ENCODE data around the gene CYP11A1. TPM values are rescaled to one million over a fixed set of nuclear protein-coding genes. Genes with fewer than 3 reads are reported as not detected.

Gene CYP11A1
- total and polyA plus RNA-seq, 2 donors (not counting 1 experiment from before 2014, with no cell fraction given) = not detected

GRCh38 chr15:74330861-74331408, 36.5 kb downstream of the CYP11A1 start:
- Histone ChIP-seq H3K4me3 (ENCODE audit: control extremely low read depth in 1 of 5, extremely low read depth in 1 of 5, insufficient read depth in 1 of 5, low read depth in 2 of 5, low read length in 4 of 5) (no peak overlapping the region), H3K79me2 (ENCODE audit: control insufficient read depth, insufficient read depth, low read length) (no peaks in the 10 kb centered on the region), H3K9me3 (ENCODE audit: control extremely low read depth in 1 of 3, control insufficient read depth in 2 of 3, insufficient read depth in 1 of 3, low read length in 2 of 3) (peaks cover 0 to 4% (median 0%) of the 10 kb centered on the region in 3 donors), H3K27ac (ENCODE audit: low read length in 2 of 2) (no peak overlapping the region), H4K20me1 (ENCODE audit: control insufficient read depth, insufficient read depth, low read length, poor library complexity, severe bottlenecking) (no peaks in the 10 kb centered on the region), H3K27me3 (replicated peaks in 1 of 4; ENCODE audit: control extremely low read depth in 1 of 4, control insufficient read depth in 3 of 4, insufficient read depth in 4 of 4, low read length in 3 of 4) (no peaks in the 10 kb centered on the region), H3K9ac (ENCODE audit: low read length) (no peak overlapping the region), H2AFZ (ENCODE audit: insufficient read depth, low read depth, low read length, poor library complexity, severe bottlenecking) (no peak overlapping the region), H3K36me3 (replicated peaks in 1 of 2; ENCODE audit: control extremely low read depth in 1 of 2, control insufficient read depth in 1 of 2, extremely low read depth in 1 of 2, insufficient read depth in 2 of 2, low read length in 1 of 2) (no peaks in the 10 kb centered on the region), H3K4me1 (ENCODE audit: control insufficient read depth in 2 of 2, insufficient read depth in 2 of 2, low read length in 2 of 2) (no peaks in the 10 kb centered on the region), H3K4me2 (replicated peaks; ENCODE audit: low read depth, low read length, poor library complexity, severe bottlenecking) (no peak overlapping the region)
- Mint-ChIP-seq H3K4me1 (peaks cover 2% of the 10 kb centered on the region), H3K27ac (no peak overlapping the region), H3K4me3 (no peak overlapping the region), H3K9me3 (ENCODE audit: insufficient read depth) (no peaks in the 10 kb centered on the region), H3K27me3 (no peaks in the 10 kb centered on the region)
- DNase-seq (no peak), ATAC-seq (ENCODE audit: low read depth) (no peak)
- CTCF ChIA-PET = interaction anchor here (1.1 kb wide), 1 partner anchor 9 kb away, joined by 3 read pairs; no protein-coding TSS in a partner anchor
- intact Hi-C loops (cut with micrococcal nuclease) = no loop called here
- POLR2A ChIA-PET = no interaction called here
- no peak for TF ChIP-seq EZH2 (IDR thresholded peaks at IDR 0.05; ENCODE audit: borderline replicate concordance, insufficient read depth, low read depth, low read length, poor library complexity, severe bottlenecking)
- TF ChIP-seq CTCF (IDR thresholded peaks at IDR 0.05) = no peak
- 89% methylated on average over 10 of the region's 11 CpGs for WGBS (ENCODE audit: insufficient coverage)

- intact Hi-C loops (cut with micrococcal nuclease) = no loop called here
- H3K4me1 ChIP-seq (ENCODE audit: control insufficient read depth in 2 of 2, insufficient read depth in 2 of 2, low read length in 2 of 2) = no peaks in the 10 kb centered on the region
- Mint-ChIP-seq H3K27ac (no peak overlapping the region), H3K4me1 (peaks cover 2% of the 10 kb centered on the region), H3K4me3 (no peak overlapping the region), H3K27me3 (peaks cover 11% of the 10 kb centered on the region), H3K9me3 (ENCODE audit: insufficient read depth) (no peaks in the 10 kb centered on the region)
- no peaks in the 10 kb centered on the region for H3K79me2 ChIP-seq (ENCODE audit: control insufficient read depth, insufficient read depth, low read length)
- no peak overlapping the region for H3K4me3 ChIP-seq (ENCODE audit: control extremely low read depth in 1 of 5, extremely low read depth in 1 of 5, insufficient read depth in 1 of 5, low read depth in 2 of 5, low read length in 4 of 5)
- no peak for ATAC-seq (ENCODE audit: low read depth)
- no peak overlapping the region for H3K27ac ChIP-seq (ENCODE audit: low read length in 2 of 2)
- TF ChIP-seq CTCF (IDR thresholded peaks at IDR 0.05) = no peak
- TF ChIP-seq EZH2 (IDR thresholded peaks at IDR 0.05; ENCODE audit: borderline replicate concordance, insufficient read depth, low read depth, low read length, poor library complexity, severe bottlenecking) = no peak
- ChIA-PET POLR2A (no interaction called here), CTCF (no interaction called here)
- no peak overlapping the region for H2AFZ ChIP-seq (ENCODE audit: insufficient read depth, low read depth, low read length, poor library complexity, severe bottlenecking)
- no peak for DNase-seq
- H3K27me3 ChIP-seq (replicated peaks in 1 of 4; ENCODE audit: control extremely low read depth in 1 of 4, control insufficient read depth in 3 of 4, insufficient read depth in 4 of 4, low read length in 3 of 4) = no peaks in the 10 kb centered on the region
- no peaks in the 10 kb centered on the region for H4K20me1 ChIP-seq (ENCODE audit: control insufficient read depth, insufficient read depth, low read length, poor library complexity, severe bottlenecking)
- WGBS (ENCODE audit: insufficient coverage) = 36% methylated on average over 9 of the region's 10 CpGs
- no peaks in the 10 kb centered on the region for H3K36me3 ChIP-seq (replicated peaks in 1 of 2; ENCODE audit: control extremely low read depth in 1 of 2, control insufficient read depth in 1 of 2, extremely low read depth in 1 of 2, insufficient read depth in 2 of 2, low read length in 1 of 2)
- H3K9me3 ChIP-seq (ENCODE audit: control extremely low read depth in 1 of 3, control insufficient read depth in 2 of 3, insufficient read depth in 1 of 3, low read length in 2 of 3) = no peaks in the 10 kb centered on the region
- H3K9ac ChIP-seq (ENCODE audit: low read length) = no peak overlapping the region
- H3K4me2 ChIP-seq (replicated peaks; ENCODE audit: low read depth, low read length, poor library complexity, severe bottlenecking) = no peak overlapping the region
Measured at GRCh38 chr15:74328331-74329056, 39.0 kb downstream of the CYP11A1 start.

Data from B cell (primary cell).